Fibroblast of lung (primary cell): ENCODE results near the gene PHLDA2. TPM values are rescaled to one million over a fixed set of nuclear protein-coding genes. Genes with fewer than 3 reads are reported as not detected.

Experiments used
- DNase-seq, 2 donors: peaks; one replicate each; pipeline versions ENCODE4 v3.0.0 to v3.0.0-alpha.2; 2010; ENCODE audit warnings: low read depth in 2 of 2
- H2AFZ ChIP-seq: 2 replicates; pipeline ENCODE4 v1.5.1; 2012; ENCODE audit warnings: low read length, control low read depth, inconsistent platforms
- H3K27ac ChIP-seq: 2 replicates; pipeline ENCODE4 v1.5.1; 2011; ENCODE audit warnings: low read length, control low read depth; ENCODE audit not compliant: insufficient read depth
- H3K27me3 ChIP-seq: 2 replicates; pipeline ENCODE4 v1.5.1; 2011; ENCODE audit warnings: mild to moderate bottlenecking, low read length; ENCODE audit not compliant: control insufficient read depth, insufficient read depth
- H3K36me3 ChIP-seq: 2 replicates; pipeline ENCODE4 v1.5.1; 2011; ENCODE audit warnings: low read length; ENCODE audit not compliant: control insufficient read depth, insufficient read depth
- H3K4me1 ChIP-seq: 2 replicates; pipeline ENCODE4 v1.5.1; 2011; ENCODE audit warnings: low read length; ENCODE audit not compliant: control insufficient read depth, insufficient read depth; ENCODE audit errors: extremely low read depth
- H3K4me2 ChIP-seq: 2 replicates; pipeline ENCODE4 v1.5.1; 2011; ENCODE audit warnings: low read length, control low read depth; ENCODE audit not compliant: insufficient read depth; ENCODE audit errors: extremely low read depth
- H3K4me3 ChIP-seq, 4 experiments: fragments of 200-600 bp in 1 of 4; sonication (generic) in 1 of 4; replicated peaks in 1 of 4; 2 replicates each; pipeline ENCODE4 v1.5.1; 2011 to 2016; ENCODE audit warnings: low read length in 4 of 4, low read depth in 3 of 4, mild to moderate bottlenecking in 3 of 4, control low read depth in 2 of 4, inconsistent platforms in 1 of 4, mixed read lengths in 1 of 4; ENCODE audit not compliant: insufficient read depth in 1 of 4; ENCODE audit errors: control extremely low read depth in 1 of 4
- H3K79me2 ChIP-seq: 2 replicates; pipeline ENCODE4 v1.5.1; 2012; ENCODE audit warnings: mild to moderate bottlenecking, low read length, inconsistent platforms; ENCODE audit not compliant: control insufficient read depth, insufficient read depth
- H3K9ac ChIP-seq: 2 replicates; pipeline ENCODE4 v1.5.1; 2011; ENCODE audit warnings: mild to moderate bottlenecking, low read length, control low read depth; ENCODE audit not compliant: insufficient read depth
- H3K9me3 ChIP-seq: 2 replicates; pipeline ENCODE4 v1.5.1; 2012; ENCODE audit warnings: low read depth, low read length; ENCODE audit not compliant: control insufficient read depth, insufficient read depth
- H4K20me1 ChIP-seq: 2 replicates; pipeline ENCODE4 v1.5.1; 2011; ENCODE audit warnings: low read length; ENCODE audit not compliant: control insufficient read depth, insufficient read depth; ENCODE audit errors: extremely low read depth
- CTCF ChIP-seq, 2 donors: IDR thresholded peaks in 1 of 2; conservative IDR thresholded peaks in 1 of 2; 1 replicate in 1 of 2; 2 replicates in 1 of 2; pipeline ENCODE4 v1.5.1; 2011 to 2012; ENCODE audit warnings: low read length in 2 of 2, control low read depth in 1 of 2, inconsistent platforms in 1 of 2, low read depth in 1 of 2, mild to moderate bottlenecking in 1 of 2
- EZH2 ChIP-seq: IDR thresholded peaks from 2 replicates; pipeline ENCODE4 v1.5.1; 2012; ENCODE audit warnings: low read length, control low read depth, mild to moderate bottlenecking; ENCODE audit errors: missing control alignments
- polyA plus RNA-seq, 2 donors: library from polyadenylated mRNA; depleted of rRNA in 1 of 2; stranded (reverse) in 1 of 2; unstranded in 1 of 2; fragments of >200 nt; gene quantifications; 2 replicates each; pipeline ENCODE4 v1.2.1, GENCODE V29; 2011 to 2012; ENCODE audit warnings: missing spikeins in 1 of 2
- total RNA-seq: library from RNA; depleted of rRNA; stranded (reverse); fragments of >200 nt; gene quantifications from 2 replicates; pipeline ENCODE4 v1.2.1, GENCODE V29; 2014

The PHLDA2 gene
- total and polyA plus RNA-seq, 2 donors (not counting 1 experiment from before 2014, with no cell fraction given), result 6.8 to 16.2 TPM

- H3K4me2 ChIP-seq, result no peak overlapping the region
- no peak for TF ChIP-seq EZH2
- no peaks in the 10 kb centered on the region for H4K20me1 ChIP-seq
- H3K79me2 ChIP-seq, result no peaks in the 10 kb centered on the region
- no peaks in the 10 kb centered on the region for H3K27me3 ChIP-seq
- no peaks in the 10 kb centered on the region for H3K36me3 ChIP-seq
- no peaks in the 10 kb centered on the region for H3K9me3 ChIP-seq
- H3K4me1 ChIP-seq, result peaks cover 14% of the 10 kb centered on the region
- H3K9ac ChIP-seq, result no peak overlapping the region
- H2AFZ ChIP-seq, result no peak overlapping the region
- no peak overlapping the region for H3K4me3 ChIP-seq
- no peak for DNase-seq
- H3K27ac ChIP-seq, result no peak overlapping the region
Observed at GRCh38 chr11:2911785-2912391, 17.3 kb downstream of the PHLDA2 start.

GRCh38 chr11:2911088-2911784 is 18.0 kb downstream of the PHLDA2 start:
- Histone ChIP-seq H4K20me1 (no peaks in the 10 kb centered on the region), H3K79me2 (no peaks in the 10 kb centered on the region), H2AFZ (no peak overlapping the region), H3K36me3 (no peaks in the 10 kb centered on the region), H3K9me3 (no peaks in the 10 kb centered on the region), H3K4me2 (no peak overlapping the region), H3K9ac (no peak overlapping the region), H3K4me1 (peaks cover 14% of the 10 kb centered on the region), H3K4me3 (no peak overlapping the region), H3K27ac (no peak overlapping the region), H3K27me3 (no peaks in the 10 kb centered on the region)
- DNase-seq, result no peak
- TF ChIP-seq CTCF (conservative IDR thresholded peaks at IDR 0.05 in 1 of 2, IDR thresholded peaks at IDR 0.05 in 1 of 2; ENCODE audit: low read depth in 1 of 2, low read length in 2 of 2) (no peak), EZH2 (no peak)

- Histone ChIP-seq H3K27me3 (no peaks in the 10 kb centered on the region), H2AFZ (no peak overlapping the region), H3K9ac (no peak overlapping the region), H4K20me1 (no peaks in the 10 kb centered on the region), H3K4me2 (no peak overlapping the region), H3K4me3 (no peak overlapping the region), H3K9me3 (no peaks in the 10 kb centered on the region), H3K79me2 (no peaks in the 10 kb centered on the region), H3K4me1 (peaks cover 14% of the 10 kb centered on the region), H3K27ac (no peak overlapping the region), H3K36me3 (no peaks in the 10 kb centered on the region)
- DNase-seq, result no peak
- TF ChIP-seq CTCF (conservative IDR thresholded peaks at IDR 0.05 in 1 of 2, IDR thresholded peaks at IDR 0.05 in 1 of 2; ENCODE audit: low read depth in 1 of 2, low read length in 2 of 2) (no peak), EZH2 (no peak)
Observed at GRCh38 chr11:2910401-2910955, 18.7 kb downstream of the PHLDA2 start.
